Fibroblast of lung (primary cell): ENCODE results near the gene DGLUCY. TPM values are rescaled to one million over a fixed set of nuclear protein-coding genes. Genes with fewer than 3 reads are reported as not detected.

Experiments
- DNase-seq, 2 donors: peaks; one replicate each; pipeline versions ENCODE4 v3.0.0 to v3.0.0-alpha.2; 2010; ENCODE audit warnings: low read depth in 2 of 2
- H2AFZ ChIP-seq: 2 replicates; pipeline ENCODE4 v1.5.1; 2012; ENCODE audit warnings: low read length, control low read depth, inconsistent platforms
- H3K27ac ChIP-seq: 2 replicates; pipeline ENCODE4 v1.5.1; 2011; ENCODE audit warnings: low read length, control low read depth; ENCODE audit not compliant: insufficient read depth
- H3K27me3 ChIP-seq: 2 replicates; pipeline ENCODE4 v1.5.1; 2011; ENCODE audit warnings: mild to moderate bottlenecking, low read length; ENCODE audit not compliant: control insufficient read depth, insufficient read depth
- H3K36me3 ChIP-seq: 2 replicates; pipeline ENCODE4 v1.5.1; 2011; ENCODE audit warnings: low read length; ENCODE audit not compliant: control insufficient read depth, insufficient read depth
- H3K4me1 ChIP-seq: 2 replicates; pipeline ENCODE4 v1.5.1; 2011; ENCODE audit warnings: low read length; ENCODE audit not compliant: control insufficient read depth, insufficient read depth; ENCODE audit errors: extremely low read depth
- H3K4me2 ChIP-seq: 2 replicates; pipeline ENCODE4 v1.5.1; 2011; ENCODE audit warnings: low read length, control low read depth; ENCODE audit not compliant: insufficient read depth; ENCODE audit errors: extremely low read depth
- H3K4me3 ChIP-seq, 4 experiments: fragments of 200-600 bp in 1 of 4; sonication (generic) in 1 of 4; replicated peaks in 1 of 4; 2 replicates each; pipeline ENCODE4 v1.5.1; 2011 to 2016; ENCODE audit warnings: low read length in 4 of 4, low read depth in 3 of 4, mild to moderate bottlenecking in 3 of 4, control low read depth in 2 of 4, inconsistent platforms in 1 of 4, mixed read lengths in 1 of 4; ENCODE audit not compliant: insufficient read depth in 1 of 4; ENCODE audit errors: control extremely low read depth in 1 of 4
- H3K79me2 ChIP-seq: 2 replicates; pipeline ENCODE4 v1.5.1; 2012; ENCODE audit warnings: mild to moderate bottlenecking, low read length, inconsistent platforms; ENCODE audit not compliant: control insufficient read depth, insufficient read depth
- H3K9ac ChIP-seq: 2 replicates; pipeline ENCODE4 v1.5.1; 2011; ENCODE audit warnings: mild to moderate bottlenecking, low read length, control low read depth; ENCODE audit not compliant: insufficient read depth
- H3K9me3 ChIP-seq: 2 replicates; pipeline ENCODE4 v1.5.1; 2012; ENCODE audit warnings: low read depth, low read length; ENCODE audit not compliant: control insufficient read depth, insufficient read depth
- H4K20me1 ChIP-seq: 2 replicates; pipeline ENCODE4 v1.5.1; 2011; ENCODE audit warnings: low read length; ENCODE audit not compliant: control insufficient read depth, insufficient read depth; ENCODE audit errors: extremely low read depth
- CTCF ChIP-seq, 2 donors: IDR thresholded peaks in 1 of 2; conservative IDR thresholded peaks in 1 of 2; 1 replicate in 1 of 2; 2 replicates in 1 of 2; pipeline ENCODE4 v1.5.1; 2011 to 2012; ENCODE audit warnings: low read length in 2 of 2, control low read depth in 1 of 2, inconsistent platforms in 1 of 2, low read depth in 1 of 2, mild to moderate bottlenecking in 1 of 2
- EZH2 ChIP-seq: IDR thresholded peaks from 2 replicates; pipeline ENCODE4 v1.5.1; 2012; ENCODE audit warnings: low read length, control low read depth, mild to moderate bottlenecking; ENCODE audit errors: missing control alignments
- polyA plus RNA-seq, 2 donors: library from polyadenylated mRNA; depleted of rRNA in 1 of 2; stranded (reverse) in 1 of 2; unstranded in 1 of 2; fragments of >200 nt; gene quantifications; 2 replicates each; pipeline ENCODE4 v1.2.1, GENCODE V29; 2011 to 2012; ENCODE audit warnings: missing spikeins in 1 of 2
- total RNA-seq: library from RNA; depleted of rRNA; stranded (reverse); fragments of >200 nt; gene quantifications from 2 replicates; pipeline ENCODE4 v1.2.1, GENCODE V29; 2014

Gene DGLUCY
- total and polyA plus RNA-seq, 2 donors (not counting 1 experiment from before 2014, with no cell fraction given) = 26.7 to 62.1 TPM

GRCh38 chr14:91267965-91268437 lies 154.1 kb downstream of the DGLUCY start:
- H3K4me1 ChIP-seq = peaks cover 6% of the 10 kb centered on the region
- H3K4me2 ChIP-seq = no peak overlapping the region
- no peaks in the 10 kb centered on the region for H3K79me2 ChIP-seq
- TF ChIP-seq CTCF (conservative IDR thresholded peaks at IDR 0.05 in 1 of 2, IDR thresholded peaks at IDR 0.05 in 1 of 2; ENCODE audit: low read depth in 1 of 2, low read length in 2 of 2) (no peak), EZH2 (no peak)
- H3K27ac ChIP-seq = no peak overlapping the region
- H3K36me3 ChIP-seq = no peaks in the 10 kb centered on the region
- H4K20me1 ChIP-seq = no peaks in the 10 kb centered on the region
- no peak overlapping the region for H3K4me3 ChIP-seq
- DNase-seq = no peak
- no peaks in the 10 kb centered on the region for H3K27me3 ChIP-seq
- no peak overlapping the region for H3K9ac ChIP-seq
- H3K9me3 ChIP-seq = no peaks in the 10 kb centered on the region
- H2AFZ ChIP-seq = no peak overlapping the region

GRCh38 chr14:91269076-91269991 lies 155.5 kb downstream of the DGLUCY start:
- Histone ChIP-seq H3K4me3 (peak overlapping the region in 1 of 4 experiments; percentile 43), H4K20me1 (no peaks in the 10 kb centered on the region), H3K9me3 (no peaks in the 10 kb centered on the region), H3K79me2 (no peaks in the 10 kb centered on the region), H3K4me2 (peak overlapping the region; percentile 59), H3K27ac (no peak overlapping the region), H3K36me3 (no peaks in the 10 kb centered on the region), H2AFZ (peak overlapping the region; percentile 59), H3K4me1 (peaks cover 6% of the 10 kb centered on the region), H3K9ac (no peak overlapping the region), H3K27me3 (no peaks in the 10 kb centered on the region)
- TF ChIP-seq EZH2 (no peak), CTCF (conservative IDR thresholded peaks at IDR 0.05 in 1 of 2, IDR thresholded peaks at IDR 0.05 in 1 of 2; ENCODE audit: low read depth in 1 of 2, low read length in 2 of 2) (no peak)
- peak in 1 of 2 donors; percentile 28 for DNase-seq

GRCh38 chr14:91270188-91270587 lies 156.3 kb downstream of the DGLUCY start:
- Histone ChIP-seq H3K36me3 (no peaks in the 10 kb centered on the region), H3K4me2 (no peak overlapping the region), H4K20me1 (no peaks in the 10 kb centered on the region), H3K79me2 (no peaks in the 10 kb centered on the region), H2AFZ (no peak overlapping the region), H3K9ac (no peak overlapping the region), H3K27me3 (no peaks in the 10 kb centered on the region), H3K27ac (no peak overlapping the region), H3K4me3 (no peak overlapping the region), H3K9me3 (no peaks in the 10 kb centered on the region), H3K4me1 (peaks cover 6% of the 10 kb centered on the region)
- TF ChIP-seq EZH2 (no peak), CTCF (conservative IDR thresholded peaks at IDR 0.05 in 1 of 2, IDR thresholded peaks at IDR 0.05 in 1 of 2; ENCODE audit: low read depth in 1 of 2, low read length in 2 of 2) (no peak)
- DNase-seq = no peak
